Endothelial cell of umbilical vein (primary cell): Measurements from ENCODE around the gene SPINT3. TPM values are rescaled to one million over a fixed set of nuclear protein-coding genes. Genes with fewer than 3 reads are reported as not detected.

Source experiments
- BruUV-seq: library from RNA; stranded (reverse); fragments of 400-500 nt; replicated peaks from 2 replicates; lab custom pipeline; 2021; lab: Mats Ljungman, UMichigan
- CTCF ChIA-PET: fragments of 300-600, 350-600 bp; sonication (Branson Sonifier 250); formaldehyde crosslinking; loops from one replicate; lab custom pipeline; 2021; ENCODE audit warnings: antibody characterized with exemption, inconsistent platforms; lab: Charles Lee
- POLR2A ChIA-PET: fragments of 300-600, 350-600 bp; sonication (Branson Sonifier 250); formaldehyde crosslinking; loops from one replicate; lab custom pipeline; 2021; ENCODE audit warnings: antibody characterized with exemption, inconsistent platforms; lab: Charles Lee
- DNase-seq: peaks from one replicate; pipeline ENCODE4 v3.0.0-alpha.2; 2011; ENCODE audit warnings: low read depth, low spot score
- FAIRE-seq: peaks from 2 replicates; lab custom pipeline; 2011; peaks lifted over from hg19 to GRCh38; lab: Jason Lieb, UNC
- H2AFZ ChIP-seq: 2 replicates; pipeline ENCODE4 v1.6.0; 2012; ENCODE audit warnings: low read depth, low read length, control low read depth, inconsistent platforms
- H3K27ac ChIP-seq: 2 replicates; pipeline ENCODE4 v1.5.1; 2011; ENCODE audit warnings: low read depth, mild to moderate bottlenecking, control low read depth, low read length, moderate library complexity; ENCODE audit not compliant: insufficient read depth
- H3K27me3 ChIP-seq, 2 experiments: 2 replicates each; pipeline versions ENCODE4 v1.6.0 to v1.6.1; 2011; ENCODE audit warnings: low read length in 2 of 2, mixed read lengths in 1 of 2; ENCODE audit not compliant: control insufficient read depth in 2 of 2, insufficient read depth in 2 of 2
- H3K36me3 ChIP-seq, 2 experiments: 2 replicates in 1 of 2; 3 replicates in 1 of 2; pipeline ENCODE4 v1.5.1; 2011; ENCODE audit warnings: low read length in 2 of 2, mild to moderate bottlenecking in 1 of 2, moderate library complexity in 1 of 2; ENCODE audit not compliant: control insufficient read depth in 2 of 2, insufficient read depth in 2 of 2; ENCODE audit errors: extremely low read depth in 1 of 2
- H3K4me1 ChIP-seq: 3 replicates; pipeline ENCODE4 v1.5.1; 2011; ENCODE audit warnings: mild to moderate bottlenecking, low read length; ENCODE audit not compliant: control insufficient read depth, insufficient read depth; ENCODE audit errors: extremely low read depth
- H3K4me2 ChIP-seq: 2 replicates; pipeline ENCODE4 v1.6.1; 2011; ENCODE audit warnings: low read length, control low read depth, mixed read lengths; ENCODE audit not compliant: insufficient read depth
- H3K4me3 ChIP-seq, 3 experiments: fragments of 200-600 bp in 1 of 3; sonication (generic), shearing (Covaris generic) in 1 of 3; replicated peaks in 1 of 3; 2 replicates each; pipeline ENCODE4 v1.5.1; 2011 to 2016; ENCODE audit warnings: control low read depth in 3 of 3, low read length in 3 of 3, mild to moderate bottlenecking in 2 of 3, inconsistent platforms in 1 of 3, low read depth in 1 of 3, moderate library complexity in 1 of 3; ENCODE audit not compliant: insufficient read depth in 1 of 3
- H3K79me2 ChIP-seq: 2 replicates; pipeline ENCODE4 v1.6.0; 2012; ENCODE audit warnings: low read length, inconsistent platforms; ENCODE audit not compliant: control insufficient read depth, insufficient read depth
- H3K9ac ChIP-seq: replicated peaks from 2 replicates; pipeline ENCODE3; 2011; ENCODE audit warnings: low read length, control low read depth; ENCODE audit not compliant: insufficient read depth; ENCODE audit errors: extremely low read depth
- H3K9me1 ChIP-seq: replicated peaks from 3 replicates; pipeline ENCODE4 v1.6.0; 2011; ENCODE audit warnings: mild to moderate bottlenecking, low read length; ENCODE audit not compliant: control insufficient read depth, insufficient read depth; ENCODE audit errors: extremely low read depth
- H3K9me3 ChIP-seq: replicated peaks from 2 replicates; pipeline ENCODE4 v1.5.1; 2012; ENCODE audit warnings: low read length, inconsistent platforms; ENCODE audit not compliant: control insufficient read depth, insufficient read depth
- H4K20me1 ChIP-seq: replicated peaks from 2 replicates; pipeline ENCODE3; 2011; ENCODE audit warnings: mild to moderate bottlenecking, low read length; ENCODE audit not compliant: control insufficient read depth, insufficient read depth; ENCODE audit errors: extremely low read depth
- EZH2 ChIP-seq: IDR thresholded peaks from 2 replicates; pipeline ENCODE4 v1.6.1; 2012; ENCODE audit warnings: borderline replicate concordance, low read depth, mild to moderate bottlenecking, moderate library complexity, low read length, inconsistent platforms; ENCODE audit not compliant: severe bottlenecking
- FOS ChIP-seq: IDR thresholded peaks from 2 replicates; pipeline ENCODE4 v1.6.1; 2011; ENCODE audit warnings: mild to moderate bottlenecking, low read length, moderate library complexity, borderline replicate concordance; ENCODE audit not compliant: insufficient read depth
- GATA2 ChIP-seq: IDR thresholded peaks from 2 replicates; pipeline ENCODE4 v1.7.0; 2011; ENCODE audit warnings: low read depth, mild to moderate bottlenecking, moderate library complexity, mixed read lengths, low read length; ENCODE audit not compliant: insufficient read length, insufficient read depth
- MYC ChIP-seq: IDR thresholded peaks from one replicate; pipeline ENCODE4 v1.6.1; 2011; ENCODE audit warnings: mild to moderate bottlenecking, low read depth, low read length
- POLR2A ChIP-seq: IDR thresholded peaks from 2 replicates; pipeline ENCODE4 v1.6.1; 2012; ENCODE audit warnings: low read depth, mild to moderate bottlenecking, control low read depth, low read length
- dilution Hi-C: fragments of 300-500 bp; cut with MboI; formaldehyde crosslinking; loops from one replicate; pipeline ENCODE4 v1.15.0; 2019; ENCODE audit warnings: low sequenced_read_pairs; ENCODE audit not compliant: extremely low pct_ligation_motif_present
- intact Hi-C: fragments of 100-400 bp; cut with micrococcal nuclease; formaldehyde crosslinking; loops from one replicate; pipeline ENCODE4 v1.10.0; 2022
- polyA plus RNA-seq, 4 experiments: library from polyadenylated mRNA; depleted of rRNA in 3 of 4; stranded (reverse) in 3 of 4; unstranded in 1 of 4; fragments of >200 nt; gene quantifications; 2 replicates each; pipeline versions ENCODE4 v1.2.1 to v1.2.3, GENCODE V29; 2011 to 2012; ENCODE audit warnings: missing spikeins in 1 of 4
- total RNA-seq: library from RNA; stranded (reverse); gene quantifications from 2 replicates; pipeline ENCODE4 v1.2.3, GENCODE V29; 2021
- TF ChIP-seq, protein P1 (sequence below), 2 donors: IDR thresholded peaks; 1 replicate in 1 of 2; 2 replicates in 1 of 2; pipeline ENCODE4 v1.5.1; 2011; ENCODE audit warnings: low read length in 2 of 2, mild to moderate bottlenecking in 2 of 2, moderate library complexity in 2 of 2, control low read depth in 1 of 2, inconsistent platforms in 1 of 2, low read depth in 1 of 2; ENCODE audit not compliant: insufficient read depth in 1 of 2; ENCODE audit errors: extremely low read depth in 1 of 2
- TF ChIP-seq, protein P2 (sequence below): IDR thresholded peaks from 2 replicates; pipeline ENCODE4 v1.6.1; 2011; ENCODE audit not compliant: insufficient read depth, insufficient read length

The SPINT3 gene
- total and polyA plus RNA-seq, 2 donors (not counting 3 experiments of a cell fraction or from before 2014, with no cell fraction given): not detected

DNA sequence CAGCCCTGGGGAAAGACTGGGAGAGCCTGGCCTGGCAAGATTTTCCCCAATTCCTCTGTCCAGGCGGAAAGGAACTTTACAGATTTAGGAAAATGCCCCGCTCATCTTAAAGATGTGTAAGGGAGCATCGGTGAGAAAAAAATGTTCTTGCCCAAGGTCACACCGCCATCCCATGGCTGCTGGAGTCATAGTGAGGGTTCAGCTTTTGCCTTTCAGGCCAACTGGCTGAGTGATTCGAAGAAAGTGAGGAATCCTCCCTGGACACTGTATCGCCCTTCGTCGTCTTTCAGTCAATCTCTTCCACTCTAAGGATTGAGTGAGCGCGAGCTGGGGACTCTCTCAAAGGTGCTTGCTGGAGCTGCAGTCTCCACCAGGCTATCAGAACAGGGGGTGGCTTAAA lies 44.5 kb downstream of the SPINT3 start:
- dilution Hi-C loops: no loop called here
- Histone ChIP-seq H3K79me2 (no peaks in the 10 kb centered on the region), H3K27ac (no peak overlapping the region), H3K4me3 (no peak overlapping the region), H3K9ac (no peak overlapping the region), H2AFZ (no peak overlapping the region), H3K4me2 (no peak overlapping the region), H3K4me1 (peaks cover 4% of the 10 kb centered on the region), H3K27me3 (peaks cover 37 to 53% of the 10 kb centered on the region in 2 experiments), H3K9me1 (no peaks in the 10 kb centered on the region), H4K20me1 (no peaks in the 10 kb centered on the region), H3K36me3 (no peaks in the 10 kb centered on the region), H3K9me3 (no peaks in the 10 kb centered on the region)
- TF ChIP-seq POLR2A: no peak
- TF ChIP-seq FOS: no peak
- TF ChIP-seq, protein P1, sequence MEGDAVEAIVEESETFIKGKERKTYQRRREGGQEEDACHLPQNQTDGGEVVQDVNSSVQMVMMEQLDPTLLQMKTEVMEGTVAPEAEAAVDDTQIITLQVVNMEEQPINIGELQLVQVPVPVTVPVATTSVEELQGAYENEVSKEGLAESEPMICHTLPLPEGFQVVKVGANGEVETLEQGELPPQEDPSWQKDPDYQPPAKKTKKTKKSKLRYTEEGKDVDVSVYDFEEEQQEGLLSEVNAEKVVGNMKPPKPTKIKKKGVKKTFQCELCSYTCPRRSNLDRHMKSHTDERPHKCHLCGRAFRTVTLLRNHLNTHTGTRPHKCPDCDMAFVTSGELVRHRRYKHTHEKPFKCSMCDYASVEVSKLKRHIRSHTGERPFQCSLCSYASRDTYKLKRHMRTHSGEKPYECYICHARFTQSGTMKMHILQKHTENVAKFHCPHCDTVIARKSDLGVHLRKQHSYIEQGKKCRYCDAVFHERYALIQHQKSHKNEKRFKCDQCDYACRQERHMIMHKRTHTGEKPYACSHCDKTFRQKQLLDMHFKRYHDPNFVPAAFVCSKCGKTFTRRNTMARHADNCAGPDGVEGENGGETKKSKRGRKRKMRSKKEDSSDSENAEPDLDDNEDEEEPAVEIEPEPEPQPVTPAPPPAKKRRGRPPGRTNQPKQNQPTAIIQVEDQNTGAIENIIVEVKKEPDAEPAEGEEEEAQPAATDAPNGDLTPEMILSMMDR (IDR thresholded peaks at IDR 0.05; ENCODE audit: extremely low read depth in 1 of 2, insufficient read depth in 1 of 2, low read depth in 1 of 2, low read length in 2 of 2): no peak
- no peak for TF ChIP-seq MYC
- no peak for TF ChIP-seq GATA2
- TF ChIP-seq EZH2: no peak
- TF ChIP-seq, protein P2, sequence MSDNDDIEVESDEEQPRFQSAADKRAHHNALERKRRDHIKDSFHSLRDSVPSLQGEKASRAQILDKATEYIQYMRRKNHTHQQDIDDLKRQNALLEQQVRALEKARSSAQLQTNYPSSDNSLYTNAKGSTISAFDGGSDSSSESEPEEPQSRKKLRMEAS: no peak
- intact Hi-C loops: no loop called here
- ChIA-PET CTCF (interaction anchor here (1.0 kb wide), 1 partner anchor 97 kb away, joined by 5 read pairs; no protein-coding TSS in a partner anchor), POLR2A (no interaction called here)
- no peak for FAIRE-seq
- no TSS peak for BruUV-seq
- DNase-seq: no peak
